ENCODE measurements around the gene KCNJ3.
"Not testable (repeated sequence)": the region's sequence is repeated elsewhere in the genome, so short reads cannot be mapped to it uniquely, and the experiment has no call there.

Gene KCNJ3

GRCh38 chr2:154850532-154850931, 152.0 kb downstream of the KCNJ3 start:
- DNase-seq = no peak

GRCh38 chr2:154855138-154855537, 156.6 kb downstream of the KCNJ3 start:
- DNase-seq = no peak

- not testable (repeated sequence) for DNase-seq
These were observed 168.7 kb downstream of the KCNJ3 start for GRCh38 chr2:154867151-154867550.

DNA sequence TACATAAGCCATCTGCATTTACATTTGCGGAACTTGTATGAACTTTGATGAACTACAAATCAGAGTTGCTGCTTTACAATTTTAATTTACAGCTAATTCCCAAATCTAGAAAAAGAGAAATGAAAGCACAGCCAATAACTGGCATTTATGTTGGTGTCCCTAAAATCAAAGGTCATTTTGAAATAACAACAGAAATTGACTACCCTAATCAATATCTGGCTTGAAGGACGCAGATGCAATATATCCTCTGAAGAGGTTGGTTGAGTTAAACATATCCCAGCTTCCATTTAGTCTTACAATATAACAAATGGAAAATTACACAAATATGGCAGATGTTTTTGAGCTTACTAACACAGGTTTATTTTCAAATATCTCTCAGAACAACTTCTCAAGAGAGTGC, 177.5 kb downstream of the KCNJ3 start:
- DNase-seq = no peak

DNA sequence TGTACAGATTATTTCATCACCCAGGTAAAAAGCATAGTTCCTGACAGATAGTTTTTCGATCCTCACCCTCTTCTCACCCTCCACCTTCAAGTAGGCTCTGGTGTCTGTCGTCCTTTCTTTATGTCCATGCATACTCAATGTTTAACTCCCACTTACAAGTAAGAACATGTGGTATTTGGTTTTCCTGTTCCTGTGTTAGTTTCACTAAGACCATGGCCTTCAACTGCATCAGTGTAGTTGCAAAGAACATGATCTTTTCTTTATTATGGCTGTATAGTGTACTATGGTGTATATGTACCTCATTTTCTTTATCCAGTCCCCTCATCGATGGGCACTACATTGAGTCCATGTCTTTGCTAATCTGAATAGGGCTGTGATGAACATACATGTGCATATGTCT, 184.2 kb downstream of the KCNJ3 start:
- no peak for DNase-seq

DNA sequence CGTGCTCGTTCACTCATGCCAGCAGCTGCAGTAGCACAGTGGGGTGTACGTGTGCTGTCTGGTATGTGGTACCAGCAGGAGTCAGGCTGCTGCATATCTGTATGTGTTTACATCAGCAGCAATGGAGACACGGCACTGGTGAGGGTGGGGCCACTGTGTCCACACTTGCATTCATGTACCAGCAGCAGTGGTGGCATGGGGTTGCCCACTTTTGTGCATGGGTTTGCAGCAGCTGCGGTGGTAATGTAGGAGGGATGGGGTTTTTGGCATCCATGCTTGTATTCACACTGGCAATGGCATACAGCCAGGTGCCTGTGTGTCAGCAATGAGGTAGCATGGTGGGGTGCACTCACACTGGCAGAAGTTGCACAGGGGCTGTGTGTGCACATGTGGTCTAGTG, 187.8 kb downstream of the KCNJ3 start:
- DNase-seq = no peak

- DNase-seq = no peak
These were observed 199.8 kb downstream of the KCNJ3 start for GRCh38 chr2:154898269-154898668.

DNA sequence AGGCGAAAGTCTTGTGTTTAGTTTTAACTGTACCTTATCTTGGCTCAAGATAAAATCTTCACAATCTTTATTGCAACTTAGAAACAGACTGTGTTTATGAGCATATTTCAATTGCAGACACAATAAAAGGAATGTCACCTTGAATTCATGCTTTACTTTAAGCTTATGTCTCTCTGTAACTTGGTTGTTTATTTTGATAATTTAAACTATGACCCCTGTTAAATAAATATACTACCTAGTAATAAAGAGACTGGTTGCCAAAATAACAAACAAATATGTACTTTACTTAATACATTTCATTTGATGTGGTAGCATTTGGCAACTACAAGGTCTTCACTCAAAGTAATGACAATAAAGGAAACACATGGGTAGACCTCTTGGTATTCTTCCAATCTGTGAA, 202.6 kb downstream of the KCNJ3 start:
- DNase-seq = no peak
